Endodermal cell (in vitro differentiated cells): ENCODE measurements around the gene MGLL. TPM values are rescaled to one million over a fixed set of nuclear protein-coding genes. Genes with fewer than 3 reads are reported as not detected.

Experiments used
- DNase-seq: peaks from one replicate; pipeline ENCODE4 v3.0.0-alpha.2; 2017
- H3K27ac ChIP-seq: 2 replicates; pipeline ENCODE4 v1.5.1; 2013; ENCODE audit warnings: mild to moderate bottlenecking, low read depth, low read length, moderate library complexity
- H3K27me3 ChIP-seq: 2 replicates; pipeline ENCODE4 v1.6.1; 2013; ENCODE audit warnings: mild to moderate bottlenecking, low read length, moderate library complexity; ENCODE audit not compliant: insufficient read depth, control insufficient read depth, poor library complexity, severe bottlenecking
- H3K36me3 ChIP-seq: 2 replicates; pipeline ENCODE4 v1.7.0; 2013; ENCODE audit warnings: mild to moderate bottlenecking, low read length, moderate library complexity; ENCODE audit not compliant: control insufficient read depth, insufficient read depth
- H3K4me1 ChIP-seq: one replicate; pipeline ENCODE4 v1.7.0; 2013; ENCODE audit warnings: low read length; ENCODE audit not compliant: control insufficient read depth, insufficient read depth
- H3K4me3 ChIP-seq: 2 replicates; pipeline ENCODE4 v1.5.1; 2013; ENCODE audit warnings: mild to moderate bottlenecking, low read length, moderate library complexity
- H3K9ac ChIP-seq: 2 replicates; pipeline ENCODE4 v1.6.1; 2013; ENCODE audit warnings: mild to moderate bottlenecking, low read length, moderate library complexity; ENCODE audit not compliant: poor library complexity, severe bottlenecking; ENCODE audit errors: extremely low read depth
- H3K9me3 ChIP-seq: 2 replicates; pipeline ENCODE4 v1.6.1; 2013; ENCODE audit warnings: mild to moderate bottlenecking, low read length, moderate library complexity; ENCODE audit not compliant: control insufficient read depth
- H3K27ac Mint-ChIP-seq: 2 replicates; pipeline ENCODE4 v1.8.0; 2020; ENCODE audit warnings: mixed read lengths
- H3K27me3 Mint-ChIP-seq: 2 replicates; pipeline ENCODE4 v1.8.0; 2021; ENCODE audit warnings: mild to moderate bottlenecking, mixed read lengths; ENCODE audit not compliant: insufficient read depth
- H3K36me3 Mint-ChIP-seq: 2 replicates; pipeline ENCODE4 v1.8.0; 2020; ENCODE audit warnings: low read depth, mixed read lengths
- H3K4me1 Mint-ChIP-seq: 2 replicates; pipeline ENCODE4 v1.8.0; 2020; ENCODE audit warnings: mixed read lengths
- H3K4me3 Mint-ChIP-seq: 2 replicates; pipeline ENCODE4 v1.8.0; 2020; ENCODE audit warnings: mild to moderate bottlenecking, moderate library complexity, mixed read lengths
- H3K9me3 Mint-ChIP-seq: 2 replicates; pipeline ENCODE4 v1.8.0; 2020; ENCODE audit warnings: mild to moderate bottlenecking, mixed read lengths
- WGBS, 2 experiments: methylation state at CpG; one replicate each; pipeline versions ENCODE4 v1.1.5 to v1.1.7; 2013; ENCODE audit warnings: missing lambda C conversion rate in 2 of 2, mixed read lengths in 1 of 2; ENCODE audit not compliant: insufficient coverage in 1 of 2, insufficient read length in 1 of 2; 5-methylcytosine and 5-hydroxymethylcytosine counted together
- total RNA-seq, 2 donors: library from RNA; stranded (reverse); fragmentation: NEBNext Ultra II Directional in 1 of 2; extraction: Animal tissue kit (Norgen Biotek cat#: 25700) in 1 of 2; gene quantifications; 2 replicates in 1 of 2; 3 replicates in 1 of 2; pipeline ENCODE4 v1.2.1, GENCODE V29; 2021
- TF ChIP-seq, protein P1 (sequence below): fragments of 200-600 bp; sonication (generic); conservative IDR thresholded peaks from 2 replicates; pipeline ENCODE4 v1.5.0; 2021; ENCODE audit warnings: antibody characterized with exemption, mild to moderate bottlenecking

Gene MGLL
- total RNA-seq, 2 donors from 2014 or later: 0.22 TPM; not detected in 1

DNA sequence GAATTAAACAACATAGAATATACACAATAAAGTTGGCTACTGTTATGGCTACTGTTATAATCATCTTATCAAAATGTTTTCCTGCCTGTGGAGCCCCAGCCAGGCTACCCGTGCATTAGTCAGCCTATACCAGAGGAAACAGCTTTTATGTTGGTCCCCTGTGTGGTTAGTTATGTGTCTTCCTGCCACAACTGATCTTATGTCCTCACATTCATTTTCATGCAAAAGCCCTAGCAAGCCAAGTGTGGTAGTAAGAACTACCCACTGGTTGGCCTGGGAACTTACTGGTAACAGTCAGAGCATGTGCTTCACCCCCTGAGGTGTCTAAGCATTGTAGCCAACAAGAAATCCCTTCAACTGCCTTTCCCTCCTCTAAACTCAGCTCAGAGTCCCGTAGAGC, 21.8 kb downstream of the MGLL start:
- H3K9ac ChIP-seq: no peak overlapping the region
- Mint-ChIP-seq H3K4me1 (no peaks in the 10 kb centered on the region), H3K9me3 (no peaks in the 10 kb centered on the region), H3K27ac (no peak overlapping the region), H3K36me3 (no peaks in the 10 kb centered on the region), H3K4me3 (no peak overlapping the region), H3K27me3 (no peaks in the 10 kb centered on the region)
- H3K4me1 ChIP-seq: no peaks in the 10 kb centered on the region
- no peak overlapping the region for H3K27ac ChIP-seq
- no peak for DNase-seq
- no peak overlapping the region for H3K4me3 ChIP-seq
- H3K9me3 ChIP-seq: no peaks in the 10 kb centered on the region
- TF ChIP-seq, protein P1, sequence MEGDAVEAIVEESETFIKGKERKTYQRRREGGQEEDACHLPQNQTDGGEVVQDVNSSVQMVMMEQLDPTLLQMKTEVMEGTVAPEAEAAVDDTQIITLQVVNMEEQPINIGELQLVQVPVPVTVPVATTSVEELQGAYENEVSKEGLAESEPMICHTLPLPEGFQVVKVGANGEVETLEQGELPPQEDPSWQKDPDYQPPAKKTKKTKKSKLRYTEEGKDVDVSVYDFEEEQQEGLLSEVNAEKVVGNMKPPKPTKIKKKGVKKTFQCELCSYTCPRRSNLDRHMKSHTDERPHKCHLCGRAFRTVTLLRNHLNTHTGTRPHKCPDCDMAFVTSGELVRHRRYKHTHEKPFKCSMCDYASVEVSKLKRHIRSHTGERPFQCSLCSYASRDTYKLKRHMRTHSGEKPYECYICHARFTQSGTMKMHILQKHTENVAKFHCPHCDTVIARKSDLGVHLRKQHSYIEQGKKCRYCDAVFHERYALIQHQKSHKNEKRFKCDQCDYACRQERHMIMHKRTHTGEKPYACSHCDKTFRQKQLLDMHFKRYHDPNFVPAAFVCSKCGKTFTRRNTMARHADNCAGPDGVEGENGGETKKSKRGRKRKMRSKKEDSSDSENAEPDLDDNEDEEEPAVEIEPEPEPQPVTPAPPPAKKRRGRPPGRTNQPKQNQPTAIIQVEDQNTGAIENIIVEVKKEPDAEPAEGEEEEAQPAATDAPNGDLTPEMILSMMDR: no peak
- H3K36me3 ChIP-seq: no peaks in the 10 kb centered on the region
- no peaks in the 10 kb centered on the region for H3K27me3 ChIP-seq
- WGBS, 2 experiments: 79% methylated on average over 2 of the region's 2 CpGs; no CpG with 5 or more reads in 1 of the 2 experiments

DNA sequence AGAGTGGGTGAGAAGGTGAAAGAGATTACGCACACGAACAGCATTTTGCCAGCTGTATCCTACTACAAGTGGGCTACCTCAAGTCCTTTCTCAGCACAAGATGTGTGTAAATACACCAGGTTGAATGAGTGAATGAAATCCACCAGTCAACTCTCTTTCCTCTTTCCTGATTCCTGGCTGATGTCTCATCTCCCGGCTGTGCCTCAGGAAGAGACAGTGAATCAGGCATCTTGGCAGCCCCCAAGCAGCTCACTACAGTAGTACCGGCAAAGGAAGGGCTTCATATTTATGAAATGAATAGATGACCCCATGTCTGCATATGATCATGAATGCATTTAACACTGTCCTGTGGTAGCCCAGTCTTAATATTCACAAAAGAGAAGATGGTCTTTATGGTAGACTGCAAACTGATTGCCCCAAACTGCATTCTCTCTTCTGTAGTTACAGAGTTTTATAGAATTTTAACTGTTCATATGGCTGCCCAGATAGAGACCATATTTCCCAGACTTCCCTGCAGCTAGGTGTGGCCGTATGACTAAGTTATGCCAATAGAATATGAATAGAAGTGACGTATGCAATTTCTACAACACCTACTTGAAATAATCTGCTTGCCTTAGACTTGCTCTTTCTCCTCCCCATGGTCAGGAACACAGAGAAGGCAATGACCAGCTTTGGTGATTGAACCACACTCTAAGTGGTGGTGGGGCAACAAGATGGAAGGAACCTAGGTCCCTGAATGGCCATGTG, 22.7 kb downstream of the MGLL start:
- no peaks in the 10 kb centered on the region for H3K27me3 Mint-ChIP-seq
- no peaks in the 10 kb centered on the region for H3K36me3 Mint-ChIP-seq
- DNase-seq: no peak
- H3K4me3 Mint-ChIP-seq: no peak overlapping the region
- Histone ChIP-seq H3K9me3 (no peaks in the 10 kb centered on the region), H3K27ac (no peak overlapping the region), H3K9ac (no peak overlapping the region), H3K4me3 (no peak overlapping the region), H3K4me1 (no peaks in the 10 kb centered on the region), H3K36me3 (no peaks in the 10 kb centered on the region), H3K27me3 (no peaks in the 10 kb centered on the region)
- H3K4me1 Mint-ChIP-seq: no peaks in the 10 kb centered on the region
- 50 to 86% methylated on average over 1 to 6 of the region's 6 CpGs for WGBS, 2 experiments
- no peaks in the 10 kb centered on the region for H3K9me3 Mint-ChIP-seq
- TF ChIP-seq, protein P1: no peak
- H3K27ac Mint-ChIP-seq: no peak overlapping the region

DNA sequence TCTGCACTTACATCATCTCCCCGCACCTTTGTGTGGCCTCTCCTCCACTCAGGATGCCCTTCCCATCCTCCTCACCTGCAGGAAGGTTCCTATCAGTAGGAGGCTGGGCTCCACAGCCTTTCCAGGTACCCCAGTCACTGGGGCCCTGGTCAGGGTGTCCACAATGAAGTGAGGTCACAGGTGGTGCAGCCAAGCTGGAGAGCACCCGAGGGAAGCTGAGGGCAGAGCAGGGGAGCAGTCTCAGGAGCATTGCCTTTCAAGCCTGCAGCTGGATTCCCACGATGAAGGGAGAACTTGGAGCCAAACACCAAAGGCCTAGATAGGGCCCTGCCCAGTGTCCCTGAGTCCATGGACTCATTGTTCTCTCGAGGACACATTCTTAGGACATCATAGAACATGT, 23.6 kb downstream of the MGLL start:
- no peaks in the 10 kb centered on the region for H3K27me3 Mint-ChIP-seq
- Histone ChIP-seq H3K27me3 (no peaks in the 10 kb centered on the region), H3K9me3 (no peaks in the 10 kb centered on the region), H3K36me3 (no peaks in the 10 kb centered on the region), H3K9ac (no peak overlapping the region), H3K27ac (no peak overlapping the region), H3K4me1 (no peaks in the 10 kb centered on the region), H3K4me3 (no peak overlapping the region)
- no peaks in the 10 kb centered on the region for H3K36me3 Mint-ChIP-seq
- H3K4me1 Mint-ChIP-seq: no peaks in the 10 kb centered on the region
- H3K27ac Mint-ChIP-seq: no peak overlapping the region
- no peaks in the 10 kb centered on the region for H3K9me3 Mint-ChIP-seq
- TF ChIP-seq, protein P1: no peak
- no peak for DNase-seq
- no peak overlapping the region for H3K4me3 Mint-ChIP-seq
- 85 to 92% methylated on average over 4 of the region's 4 CpGs for WGBS, 2 experiments
